HL-60 (cell line): Measurements from ENCODE around the gene ASPDH.
"Not testable (repeated sequence)": the region's sequence is repeated elsewhere in the genome, so short reads cannot be mapped to it uniquely, and the experiment has no call there.

Experiments
- DNase-seq, 2 experiments: peaks; one replicate each; pipeline ENCODE4 v3.0.0-alpha.2; 2010 to 2020; ENCODE audit warnings: low read depth in 1 of 2, low spot score in 1 of 2
- H3K27ac ChIP-seq: fragments of 250-450 bp; sonication (Bioruptor Pico); replicated peaks from 2 replicates; pipeline ENCODE4 v1.5.1; 2020; ENCODE audit warnings: mild to moderate bottlenecking, moderate library complexity
- H3K27me3 ChIP-seq: fragments of 250-450 bp; sonication (Bioruptor Pico); 2 replicates; pipeline ENCODE4 v1.5.1; 2021; ENCODE audit warnings: mild to moderate bottlenecking, moderate library complexity; ENCODE audit not compliant: insufficient read depth, poor library complexity, severe bottlenecking
- H3K4me3 ChIP-seq: replicated peaks from 2 replicates; pipeline ENCODE4 v1.5.1; 2011; ENCODE audit warnings: mild to moderate bottlenecking, control low read depth, low read length; ENCODE audit not compliant: insufficient read depth
- GABPA ChIP-seq: IDR thresholded peaks from 2 replicates; pipeline ENCODE4 v1.6.1; 2012; ENCODE audit warnings: low read depth
- POLR2AphosphoS5 ChIP-seq: IDR thresholded peaks from 2 replicates; pipeline ENCODE4 v1.6.1; 2012; ENCODE audit warnings: low read depth
- SPI1 ChIP-seq: IDR thresholded peaks from 2 replicates; pipeline ENCODE4 v1.6.1; 2012; ENCODE audit warnings: low read depth, mild to moderate bottlenecking, borderline replicate concordance
- TF ChIP-seq, protein P1 (sequence below): IDR thresholded peaks from one replicate; pipeline ENCODE4 v1.5.1; 2011; ENCODE audit warnings: low read length, control low read depth, inconsistent platforms; ENCODE audit not compliant: insufficient read depth
- TF ChIP-seq, protein P2 (sequence below): IDR thresholded peaks from 2 replicates; pipeline ENCODE4 v1.6.1; 2012; ENCODE audit warnings: low read depth; ENCODE audit not compliant: insufficient replicate concordance

Gene ASPDH

DNA sequence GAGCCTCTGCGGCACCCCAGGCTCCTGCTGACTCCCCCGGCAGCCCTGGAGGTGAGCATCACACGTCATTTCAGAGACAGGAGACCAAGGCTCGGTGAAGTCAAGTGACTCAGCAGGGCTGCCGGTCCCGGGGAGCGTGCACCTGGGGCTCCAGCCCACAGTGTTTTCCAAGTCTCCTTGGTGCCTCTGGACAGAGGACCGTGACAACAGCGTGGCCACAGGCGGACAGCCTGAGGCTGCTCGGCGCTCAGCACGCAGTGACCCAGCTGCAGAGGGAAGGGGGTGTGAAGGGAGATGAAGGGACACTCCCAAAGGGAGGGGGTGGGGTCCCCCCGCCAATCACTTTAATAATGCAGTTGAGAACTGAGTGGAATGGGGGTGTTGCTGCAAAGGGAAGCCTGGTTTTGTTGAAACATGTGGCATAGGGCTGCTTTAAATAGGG is 17.5 kb upstream of the ASPDH start:
- H3K27ac ChIP-seq: no peak overlapping the region
- no peak overlapping the region for H3K4me3 ChIP-seq
- TF ChIP-seq, protein P1, sequence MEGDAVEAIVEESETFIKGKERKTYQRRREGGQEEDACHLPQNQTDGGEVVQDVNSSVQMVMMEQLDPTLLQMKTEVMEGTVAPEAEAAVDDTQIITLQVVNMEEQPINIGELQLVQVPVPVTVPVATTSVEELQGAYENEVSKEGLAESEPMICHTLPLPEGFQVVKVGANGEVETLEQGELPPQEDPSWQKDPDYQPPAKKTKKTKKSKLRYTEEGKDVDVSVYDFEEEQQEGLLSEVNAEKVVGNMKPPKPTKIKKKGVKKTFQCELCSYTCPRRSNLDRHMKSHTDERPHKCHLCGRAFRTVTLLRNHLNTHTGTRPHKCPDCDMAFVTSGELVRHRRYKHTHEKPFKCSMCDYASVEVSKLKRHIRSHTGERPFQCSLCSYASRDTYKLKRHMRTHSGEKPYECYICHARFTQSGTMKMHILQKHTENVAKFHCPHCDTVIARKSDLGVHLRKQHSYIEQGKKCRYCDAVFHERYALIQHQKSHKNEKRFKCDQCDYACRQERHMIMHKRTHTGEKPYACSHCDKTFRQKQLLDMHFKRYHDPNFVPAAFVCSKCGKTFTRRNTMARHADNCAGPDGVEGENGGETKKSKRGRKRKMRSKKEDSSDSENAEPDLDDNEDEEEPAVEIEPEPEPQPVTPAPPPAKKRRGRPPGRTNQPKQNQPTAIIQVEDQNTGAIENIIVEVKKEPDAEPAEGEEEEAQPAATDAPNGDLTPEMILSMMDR: no peak
- no peak for TF ChIP-seq GABPA
- no peak for TF ChIP-seq SPI1
- DNase-seq: no peak
- H3K27me3 ChIP-seq: peaks cover 1% of the 10 kb centered on the region

- not testable (repeated sequence) for DNase-seq, H3K27me3 ChIP-seq, H3K4me3 ChIP-seq, H3K27ac ChIP-seq
These were observed 14.3 kb upstream of the ASPDH start for GRCh38 chr19:50528052-50528451.

DNA sequence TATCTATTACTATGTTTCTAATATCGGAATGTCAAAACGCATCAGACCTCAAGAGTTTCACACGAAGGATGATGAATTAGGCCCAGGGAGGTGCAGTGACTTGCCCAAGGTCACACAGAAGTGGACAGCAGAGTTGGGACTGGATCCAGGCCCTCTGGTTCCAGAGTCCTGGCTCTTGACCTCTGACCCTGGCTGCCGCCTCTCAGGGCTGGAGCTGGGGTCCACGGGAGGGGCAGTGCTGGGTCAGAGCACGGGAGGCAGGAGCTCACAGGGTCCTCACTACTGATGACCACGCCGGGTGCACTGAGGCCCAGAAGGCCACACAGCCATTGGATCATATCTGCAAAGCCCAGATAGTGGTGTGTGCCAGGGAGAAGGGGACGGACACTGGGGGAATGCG is 9.2 kb upstream of the ASPDH start:
- H3K27ac ChIP-seq: no peak overlapping the region
- no peak overlapping the region for H3K4me3 ChIP-seq
- no peak for DNase-seq
- TF ChIP-seq, protein P1: no peak
- TF ChIP-seq POLR2AphosphoS5 (no peak), GABPA (no peak), SPI1 (no peak)
- TF ChIP-seq, protein P2, sequence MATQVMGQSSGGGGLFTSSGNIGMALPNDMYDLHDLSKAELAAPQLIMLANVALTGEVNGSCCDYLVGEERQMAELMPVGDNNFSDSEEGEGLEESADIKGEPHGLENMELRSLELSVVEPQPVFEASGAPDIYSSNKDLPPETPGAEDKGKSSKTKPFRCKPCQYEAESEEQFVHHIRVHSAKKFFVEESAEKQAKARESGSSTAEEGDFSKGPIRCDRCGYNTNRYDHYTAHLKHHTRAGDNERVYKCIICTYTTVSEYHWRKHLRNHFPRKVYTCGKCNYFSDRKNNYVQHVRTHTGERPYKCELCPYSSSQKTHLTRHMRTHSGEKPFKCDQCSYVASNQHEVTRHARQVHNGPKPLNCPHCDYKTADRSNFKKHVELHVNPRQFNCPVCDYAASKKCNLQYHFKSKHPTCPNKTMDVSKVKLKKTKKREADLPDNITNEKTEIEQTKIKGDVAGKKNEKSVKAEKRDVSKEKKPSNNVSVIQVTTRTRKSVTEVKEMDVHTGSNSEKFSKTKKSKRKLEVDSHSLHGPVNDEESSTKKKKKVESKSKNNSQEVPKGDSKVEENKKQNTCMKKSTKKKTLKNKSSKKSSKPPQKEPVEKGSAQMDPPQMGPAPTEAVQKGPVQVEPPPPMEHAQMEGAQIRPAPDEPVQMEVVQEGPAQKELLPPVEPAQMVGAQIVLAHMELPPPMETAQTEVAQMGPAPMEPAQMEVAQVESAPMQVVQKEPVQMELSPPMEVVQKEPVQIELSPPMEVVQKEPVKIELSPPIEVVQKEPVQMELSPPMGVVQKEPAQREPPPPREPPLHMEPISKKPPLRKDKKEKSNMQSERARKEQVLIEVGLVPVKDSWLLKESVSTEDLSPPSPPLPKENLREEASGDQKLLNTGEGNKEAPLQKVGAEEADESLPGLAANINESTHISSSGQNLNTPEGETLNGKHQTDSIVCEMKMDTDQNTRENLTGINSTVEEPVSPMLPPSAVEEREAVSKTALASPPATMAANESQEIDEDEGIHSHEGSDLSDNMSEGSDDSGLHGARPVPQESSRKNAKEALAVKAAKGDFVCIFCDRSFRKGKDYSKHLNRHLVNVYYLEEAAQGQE: no peak
- peaks cover 2% of the 10 kb centered on the region for H3K27me3 ChIP-seq

DNA sequence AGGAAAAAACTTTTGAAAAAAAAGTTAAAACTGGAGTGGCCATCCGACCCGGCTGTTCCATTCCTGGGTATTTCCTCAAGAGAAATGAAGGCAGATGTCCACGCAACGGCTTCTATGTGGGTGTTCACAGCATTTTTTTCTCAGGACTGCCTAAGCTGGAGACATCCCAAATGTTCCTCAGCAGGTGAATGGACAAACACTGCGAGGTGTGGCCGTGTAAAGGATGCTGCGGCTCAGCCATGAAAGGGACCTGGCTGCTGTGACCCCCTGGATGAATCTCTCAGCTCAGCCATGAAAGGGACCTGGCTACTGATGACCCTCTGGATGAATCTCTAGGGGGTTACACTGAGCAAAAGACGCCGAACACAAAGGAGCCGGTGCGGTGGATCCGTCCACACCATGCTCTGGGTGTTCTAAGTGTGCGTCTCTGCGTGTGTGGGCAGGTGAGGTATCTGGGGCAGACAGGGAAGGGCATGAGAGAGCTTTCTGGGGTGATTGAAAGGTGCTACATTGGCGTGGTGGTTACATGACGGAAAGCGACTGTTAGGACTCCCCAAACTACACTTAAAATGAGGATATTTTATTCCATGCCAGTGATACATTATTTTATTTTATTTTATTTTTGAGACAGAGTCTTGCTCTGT is 7.2 kb upstream of the ASPDH start:
- no peak for DNase-seq

More for the DNA sequence above, 7.2 kb upstream of the ASPDH start:
- TF ChIP-seq, protein P1: no peak
- TF ChIP-seq POLR2AphosphoS5: no peak
- TF ChIP-seq GABPA: no peak
- TF ChIP-seq, protein P2: no peak
- no peak for TF ChIP-seq SPI1
- peaks cover 2% of the 10 kb centered on the region for H3K27me3 ChIP-seq
- no peak overlapping the region for H3K4me3 ChIP-seq
- H3K27ac ChIP-seq: no peak overlapping the region
